ENCODE data around the gene COL4A4. TPM values are rescaled to one million over a fixed set of nuclear protein-coding genes. Genes with fewer than 3 reads are reported as not detected.

Gene COL4A4
- total and polyA plus RNA-seq, 2 of the 13 experiments (the other 11 are each of a cell fraction or from before 2014, with no cell fraction given), result not detected

- no peak for FAIRE-seq
Measured at GRCh38 chr2:227007940-227008339, 156.1 kb downstream of the COL4A4 start.

GRCh38 chr2:227007148-227007547, 156.9 kb downstream of the COL4A4 start:
- Histone ChIP-seq H4K20me1 (ENCODE audit: insufficient read depth, low read length) (no peaks in the 10 kb centered on the region), H2AFZ (ENCODE audit: low read length) (no peak overlapping the region), H3K4me1 (ENCODE audit: insufficient read depth, low read length) (no peaks in the 10 kb centered on the region), H3K36me3 (replicated peaks in 1 of 2; ENCODE audit: control insufficient read depth in 1 of 2, insufficient read depth in 2 of 2, low read length in 2 of 2) (no peaks in the 10 kb centered on the region), H3K4me3 (replicated peaks in 1 of 3; ENCODE audit: insufficient read depth in 1 of 3, low read depth in 2 of 3, low read length in 3 of 3) (no peak overlapping the region), H3K9ac (ENCODE audit: insufficient read depth, low read depth, low read length) (no peak overlapping the region), H3K27me3 (ENCODE audit: control insufficient read depth in 1 of 2, insufficient read depth in 2 of 2, low read length in 2 of 2) (peaks cover 0 to 11% of the 10 kb centered on the region in 2 experiments; a peak in 2 of 5 replicates), H3K4me2 (ENCODE audit: low read depth, low read length) (no peak overlapping the region), H3K79me2 (ENCODE audit: insufficient read depth, low read length) (no peaks in the 10 kb centered on the region), H3K27ac (ENCODE audit: extremely low read length, insufficient read depth, low read length) (no peak overlapping the region), H3K9me3 (ENCODE audit: low read length) (no peaks in the 10 kb centered on the region)
- 26% methylated on average over 9 of the region's 9 CpGs for WGBS (ENCODE audit: low lambda C conversion rate)
- intact Hi-C loops (cut with micrococcal nuclease; ENCODE audit: unreplicated experiment) (no loop called here), in situ Hi-C loops (cut with HindIII; ENCODE audit: extremely low pct_ligation_motif_present, low pct_unique_long_range_greater_than_20kb) (no loop called here)
- no peak for TF ChIP-seq RFXANK (CRISPR knock-in tag; IDR thresholded peaks at IDR 0.05)
- TF ChIP-seq HNRNPL (IDR thresholded peaks at IDR 0.05; ENCODE audit: low read depth, low read length), result no peak
- TF ChIP-seq ZNF234 (CRISPR knock-in tag; conservative IDR thresholded peaks at IDR 0.05), result no peak
- no peak for FAIRE-seq
- no peak for DNase-seq (ENCODE audit: low spot score)
- no TSS peak for BruUV-seq (replicated peaks)
- ATAC-seq, result no peak
- ChIA-PET POLR2A (no interaction called here), CTCF (ENCODE audit: low intra/inter-chr PET ratio, low total read pairs) (no interaction called here)

More at GRCh38 chr2:227007940-227008339, 156.1 kb downstream of the COL4A4 start:
- ATAC-seq (peak; percentile 17; the same call in 1 of the 3 replicates), DNase-seq (ENCODE audit: low spot score) (no peak)
- Histone ChIP-seq H3K4me1 (ENCODE audit: insufficient read depth, low read length) (no peaks in the 10 kb centered on the region), H3K9me3 (ENCODE audit: low read length) (no peaks in the 10 kb centered on the region), H3K27ac (ENCODE audit: extremely low read length, insufficient read depth, low read length) (no peak overlapping the region), H3K4me3 (replicated peaks in 1 of 3; ENCODE audit: insufficient read depth in 1 of 3, low read depth in 2 of 3, low read length in 3 of 3) (no peak overlapping the region), H2AFZ (ENCODE audit: low read length) (no peak overlapping the region), H3K9ac (ENCODE audit: insufficient read depth, low read depth, low read length) (no peak overlapping the region), H3K79me2 (ENCODE audit: insufficient read depth, low read length) (no peaks in the 10 kb centered on the region), H3K27me3 (ENCODE audit: control insufficient read depth in 1 of 2, insufficient read depth in 2 of 2, low read length in 2 of 2) (peaks cover 0 to 11% of the 10 kb centered on the region in 2 experiments; a peak in 2 of 5 replicates), H3K4me2 (ENCODE audit: low read depth, low read length) (no peak overlapping the region), H4K20me1 (ENCODE audit: insufficient read depth, low read length) (no peaks in the 10 kb centered on the region), H3K36me3 (replicated peaks in 1 of 2; ENCODE audit: control insufficient read depth in 1 of 2, insufficient read depth in 2 of 2, low read length in 2 of 2) (no peaks in the 10 kb centered on the region)
- ChIA-PET POLR2A (no interaction called here), CTCF (ENCODE audit: low intra/inter-chr PET ratio, low total read pairs) (no interaction called here)
- no TSS peak for BruUV-seq (replicated peaks)
- intact Hi-C loops (cut with micrococcal nuclease; ENCODE audit: unreplicated experiment) (no loop called here), in situ Hi-C loops (cut with HindIII; ENCODE audit: extremely low pct_ligation_motif_present, low pct_unique_long_range_greater_than_20kb) (no loop called here)
- no peak for TF ChIP-seq ZNF382 (CRISPR knock-in tag; IDR thresholded peaks at IDR 0.05; ENCODE audit: borderline replicate concordance)
- TF ChIP-seq ATF4 (CRISPR knock-in tag; IDR thresholded peaks at IDR 0.05), result no peak
- no peak for TF ChIP-seq SP4 (CRISPR knock-in tag; IDR thresholded peaks at IDR 0.05)
- no peak for TF ChIP-seq ZNF3 (CRISPR knock-in tag; IDR thresholded peaks at IDR 0.05)
- TF ChIP-seq HDAC1 (CRISPR knock-in tag; IDR thresholded peaks at IDR 0.05), result no peak
- TF ChIP-seq U2AF1 (optimal IDR thresholded peaks at IDR 0.05; ENCODE audit: low read depth, low read length), result no peak
- 58% methylated on average over 17 of the region's 17 CpGs for WGBS (ENCODE audit: low lambda C conversion rate)

All from HepG2 (cell line).